Fibroblast of skin of right quadriceps (primary cell): Measurements from ENCODE around the gene P2RY6.
A peak's percentile ranks its signal among the peaks of the same experiment; 100 is the strongest.

ENCODE experiments used
- DNase-seq: peaks from one replicate; pipeline ENCODE4 v3.0.0-alpha.2; 2013

Gene P2RY6

DNA sequence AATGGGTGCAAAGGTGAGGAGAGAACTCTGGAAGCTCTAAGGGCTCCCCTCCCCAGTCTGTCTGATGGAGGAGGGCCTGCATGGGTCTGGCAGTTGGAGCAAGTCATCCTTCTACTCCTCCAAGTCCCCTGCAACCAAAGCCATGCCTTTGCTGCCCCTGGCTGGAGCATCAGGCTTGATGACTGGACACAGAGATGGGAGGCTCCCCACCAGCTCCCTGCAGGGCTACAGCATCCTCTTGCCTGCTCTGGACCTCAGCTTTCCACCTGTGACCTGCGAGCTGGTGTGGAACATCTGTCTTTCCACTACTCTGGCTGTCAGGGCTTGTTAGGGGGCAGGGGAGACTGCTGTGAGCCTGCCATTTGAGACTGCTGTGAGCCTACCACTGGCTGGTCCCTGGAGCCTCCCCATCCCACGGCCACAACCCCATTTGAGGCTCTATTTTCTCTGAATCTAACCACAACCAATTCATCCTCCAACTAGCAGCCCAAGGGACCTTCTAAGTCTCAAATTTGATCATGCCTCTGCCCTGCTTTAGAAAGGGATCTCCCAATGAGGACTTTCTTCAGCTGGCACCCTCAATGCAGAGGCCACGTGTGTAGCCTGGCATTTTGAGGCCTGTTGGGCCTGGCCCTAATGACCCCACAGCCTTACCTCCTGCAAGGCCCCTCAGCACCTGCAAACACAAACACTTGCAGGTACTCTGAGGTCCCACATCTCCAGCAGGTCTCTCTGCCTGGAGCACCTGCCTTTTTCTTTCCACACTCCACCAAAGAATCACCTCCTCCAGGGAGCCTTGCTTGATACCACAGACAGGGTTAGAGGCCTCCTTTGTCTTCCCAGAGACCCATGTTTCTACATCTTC, 9.9 kb downstream of the P2RY6 start:
- DNase-seq: no peak

DNA sequence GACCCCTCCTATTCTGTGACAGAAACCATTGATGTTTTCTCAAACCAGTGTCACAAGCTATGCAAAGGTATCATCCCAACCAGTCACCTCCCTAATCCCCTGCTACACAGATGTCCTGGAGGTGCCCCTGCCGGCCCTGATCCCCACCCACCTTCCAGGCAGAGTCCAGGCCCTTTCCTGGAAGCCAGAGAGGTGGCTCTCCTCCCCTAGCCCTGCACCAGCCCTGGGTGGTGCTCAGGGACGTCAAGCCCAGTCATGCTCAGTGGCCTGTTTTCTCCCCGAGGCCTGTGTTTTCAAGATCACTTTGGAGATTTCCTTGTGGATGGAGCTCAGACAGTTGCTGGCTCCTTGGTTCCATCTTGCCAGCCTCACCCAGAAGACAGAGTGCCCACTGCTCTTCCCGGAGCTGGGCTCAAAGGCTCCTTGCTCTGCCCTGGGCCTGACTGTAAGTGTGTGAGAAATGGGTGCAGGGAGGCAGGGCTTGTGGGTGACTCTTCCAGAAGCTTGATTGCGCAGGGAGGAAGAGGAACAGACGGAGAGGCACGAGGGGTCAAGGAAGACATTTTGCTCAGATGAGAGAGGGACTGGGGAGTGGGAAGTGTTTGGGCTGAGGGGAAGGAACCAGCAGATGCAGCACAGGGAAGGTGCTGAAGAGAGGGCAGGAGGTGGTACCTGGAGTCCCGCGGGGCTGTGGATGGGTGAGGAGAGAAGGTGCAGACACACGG, 11.3 kb downstream of the P2RY6 start:
- DNase-seq: no peak

DNA sequence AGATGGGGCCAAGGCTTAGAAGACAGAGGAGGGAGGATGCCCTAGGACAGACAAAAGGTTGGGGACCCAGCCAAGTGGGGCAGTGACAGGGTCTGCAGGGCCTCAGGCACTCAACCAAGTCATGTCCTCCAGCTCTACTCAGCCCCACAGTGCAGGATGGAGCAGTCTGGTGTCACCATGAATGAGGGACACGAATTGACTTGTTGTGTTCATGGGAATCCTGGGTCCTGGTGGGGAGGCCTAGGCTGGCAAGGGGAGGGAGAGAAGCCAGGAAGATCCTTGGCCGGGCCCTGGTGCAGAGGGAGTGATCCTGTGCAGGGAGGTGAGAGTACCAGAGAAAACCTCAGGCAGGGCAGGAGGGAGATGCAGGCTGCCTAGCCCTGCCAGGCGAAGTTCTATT, 12.0 kb downstream of the P2RY6 start:
- no peak for DNase-seq

DNA sequence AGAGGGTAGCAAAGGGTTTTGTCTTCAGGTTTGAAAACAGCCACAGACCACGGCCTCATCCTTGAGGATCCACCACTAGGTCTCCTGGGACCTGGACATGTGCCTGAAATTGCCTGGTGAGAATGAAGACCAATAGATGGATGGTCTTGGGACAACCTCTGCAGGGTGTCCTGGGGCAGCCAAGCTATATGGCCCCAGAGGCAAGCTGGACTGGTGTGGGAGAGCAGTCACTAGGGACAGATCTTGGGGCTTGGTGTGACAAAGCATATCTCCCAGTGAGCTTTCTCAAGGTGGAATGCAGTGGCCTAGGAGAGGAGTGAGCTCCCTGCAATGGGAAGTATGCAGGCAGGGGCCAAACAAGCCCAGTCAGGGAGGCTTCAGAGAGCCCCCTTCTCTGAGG, 13.6 kb downstream of the P2RY6 start:
- DNase-seq: no peak

GRCh38 chr11:73286240-73286810, 14.2 kb downstream of the P2RY6 start:
- no peak for DNase-seq

DNA sequence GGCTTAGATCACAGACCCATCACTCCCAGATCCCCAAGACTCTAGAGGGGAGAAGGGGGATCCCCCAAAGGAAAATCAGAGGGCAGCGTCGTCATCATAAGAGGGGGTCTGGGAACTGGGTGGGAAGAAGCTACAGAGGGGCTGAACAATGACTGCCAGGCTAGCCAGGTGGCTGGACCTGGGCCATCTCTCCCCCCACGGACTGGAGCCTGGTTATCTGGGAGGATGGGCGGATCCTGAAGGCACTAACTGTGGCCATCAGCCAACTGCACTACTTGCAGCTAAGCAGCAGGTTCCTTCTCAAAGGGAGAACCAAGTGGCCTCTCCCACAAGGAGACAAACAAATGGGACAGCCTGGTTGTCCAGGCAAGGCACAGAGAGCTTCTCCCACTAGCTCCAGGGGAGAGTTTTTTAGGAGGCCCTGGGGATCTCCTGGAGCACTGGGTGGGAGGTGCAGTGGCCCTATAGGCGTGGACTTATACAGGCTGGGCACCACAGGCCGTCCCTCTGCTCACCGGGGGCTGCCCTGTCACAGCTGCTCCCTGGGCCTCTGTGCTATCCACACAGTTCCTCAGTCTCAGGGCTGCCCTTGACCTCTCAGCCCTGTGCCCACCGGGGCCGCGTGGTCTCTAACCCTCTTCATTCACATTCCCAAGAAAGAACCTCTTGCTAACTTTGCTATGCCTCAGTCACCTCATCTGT, 15.4 kb downstream of the P2RY6 start:
- DNase-seq: no peak

GRCh38 chr11:73288192-73288872, 16.2 kb downstream of the P2RY6 start:
- no peak for DNase-seq

DNA sequence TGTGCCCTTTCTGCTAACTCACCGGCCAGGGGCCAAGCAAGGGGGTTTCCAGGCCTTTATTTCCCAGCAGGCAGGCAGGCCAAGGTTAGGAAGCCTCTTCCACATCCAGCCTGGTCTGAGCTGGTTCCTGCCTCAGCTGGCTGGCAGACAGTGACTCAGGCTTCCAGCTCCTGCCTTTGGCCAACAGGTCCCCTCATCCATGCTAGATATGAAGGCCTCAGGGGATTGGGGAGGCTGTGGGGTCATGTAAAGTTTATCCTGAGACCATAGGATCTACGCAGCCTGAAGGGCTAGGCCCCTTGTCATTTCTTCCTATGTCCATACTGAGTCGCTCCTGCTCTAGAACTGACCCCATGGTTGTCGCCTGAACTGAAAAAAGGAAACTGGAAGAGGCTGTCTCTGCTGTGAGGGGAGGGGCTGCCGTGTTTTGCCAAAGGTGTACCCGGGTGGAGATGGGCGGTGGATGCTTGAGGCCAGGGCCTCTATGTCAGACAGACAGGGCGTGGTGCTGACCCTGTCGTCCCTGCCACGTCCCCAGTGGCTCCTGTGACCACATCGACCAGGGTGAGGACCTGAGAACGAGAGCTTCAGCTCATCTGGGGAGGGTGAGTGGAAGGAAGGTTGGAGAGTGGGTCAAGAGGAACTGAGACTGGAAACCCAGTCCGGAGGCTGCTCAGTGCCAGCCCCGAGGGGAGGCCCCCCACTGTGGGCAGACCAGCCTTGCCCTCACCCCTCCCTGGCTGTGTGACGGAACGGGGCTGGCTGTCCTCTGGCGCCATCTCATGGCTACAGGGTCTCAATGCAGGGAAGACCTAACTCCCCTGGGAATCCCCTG, 17.0 kb downstream of the P2RY6 start:
- peak; percentile 71 for DNase-seq

DNA sequence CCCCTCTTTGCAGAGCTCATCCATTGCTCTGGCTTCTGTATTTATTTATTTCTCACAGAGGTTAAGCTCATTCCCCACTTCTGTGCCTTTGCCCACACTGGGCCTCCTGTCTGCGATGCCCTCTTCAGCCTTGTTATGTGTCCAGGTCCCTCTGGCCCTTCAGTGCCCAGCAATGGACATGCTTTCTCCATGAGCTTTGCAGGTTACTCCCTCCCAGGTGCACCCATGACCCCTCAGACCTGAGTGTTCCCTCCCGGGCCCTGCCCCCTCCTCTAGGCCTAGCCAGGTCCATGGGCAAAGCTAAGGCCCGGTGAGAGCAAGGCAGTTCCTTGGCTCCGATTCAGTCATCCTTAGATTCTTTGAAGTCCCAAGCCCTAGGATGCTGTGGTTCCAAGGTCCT, 18.4 kb downstream of the P2RY6 start:
- no peak for DNase-seq

- DNase-seq: no peak
These were observed 19.1 kb downstream of the P2RY6 start for GRCh38 chr11:73291196-73291595.

DNA sequence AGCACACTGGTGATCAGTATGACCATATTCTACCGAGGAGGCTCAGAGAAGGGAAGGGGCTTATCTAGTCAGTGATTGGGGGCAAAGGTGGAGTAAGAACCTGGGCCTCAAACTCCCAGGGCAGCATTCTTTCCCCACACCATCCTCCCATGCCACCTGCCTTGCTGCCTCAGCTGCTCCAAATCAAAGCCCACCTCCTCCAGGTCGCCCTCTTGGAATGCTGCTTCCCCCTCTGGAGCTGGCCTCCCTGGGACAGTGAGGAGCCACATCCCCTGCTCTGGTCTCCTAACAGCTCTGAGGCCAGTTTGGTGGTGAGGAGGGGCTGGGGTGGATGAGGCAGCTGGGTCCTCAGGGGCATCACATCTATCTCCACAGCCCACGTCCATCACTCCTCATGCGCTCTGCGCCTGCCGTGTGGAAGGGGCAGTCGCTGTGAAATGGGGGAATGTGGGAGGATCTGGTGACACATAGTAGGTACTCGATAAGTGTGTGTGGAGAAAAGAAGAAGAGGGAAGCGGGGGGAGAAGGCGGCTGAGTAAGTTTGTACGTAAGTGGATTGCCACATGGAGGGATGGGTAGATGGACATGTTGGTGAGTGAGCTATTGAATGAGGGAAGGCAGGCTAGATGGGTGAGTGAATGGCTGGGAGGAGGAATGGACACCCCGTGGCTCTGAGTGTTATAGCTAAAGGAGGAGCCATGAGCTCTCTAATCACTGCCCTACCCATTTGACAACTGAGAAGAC, 19.8 kb downstream of the P2RY6 start:
- no peak for DNase-seq

DNA sequence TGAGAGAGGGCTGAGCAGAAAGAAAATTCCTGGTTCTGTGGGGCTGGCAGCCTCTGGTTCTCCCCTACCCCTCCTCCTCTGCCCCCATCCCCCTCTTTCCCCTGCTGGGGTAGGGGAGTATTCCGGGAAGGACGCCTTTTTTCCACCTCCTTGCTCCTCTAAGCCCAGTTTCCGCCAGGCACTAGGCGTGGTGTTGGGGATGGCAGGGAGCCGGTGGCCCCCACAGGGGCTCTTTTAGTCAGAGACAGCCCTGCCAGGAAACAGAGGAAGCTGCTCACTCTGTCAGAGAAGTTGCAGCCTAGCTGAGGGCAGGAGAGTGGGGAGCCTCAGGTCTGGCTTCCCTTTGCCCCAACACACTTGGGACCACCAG, 20.4 kb downstream of the P2RY6 start:
- DNase-seq: peak; percentile 47

DNA sequence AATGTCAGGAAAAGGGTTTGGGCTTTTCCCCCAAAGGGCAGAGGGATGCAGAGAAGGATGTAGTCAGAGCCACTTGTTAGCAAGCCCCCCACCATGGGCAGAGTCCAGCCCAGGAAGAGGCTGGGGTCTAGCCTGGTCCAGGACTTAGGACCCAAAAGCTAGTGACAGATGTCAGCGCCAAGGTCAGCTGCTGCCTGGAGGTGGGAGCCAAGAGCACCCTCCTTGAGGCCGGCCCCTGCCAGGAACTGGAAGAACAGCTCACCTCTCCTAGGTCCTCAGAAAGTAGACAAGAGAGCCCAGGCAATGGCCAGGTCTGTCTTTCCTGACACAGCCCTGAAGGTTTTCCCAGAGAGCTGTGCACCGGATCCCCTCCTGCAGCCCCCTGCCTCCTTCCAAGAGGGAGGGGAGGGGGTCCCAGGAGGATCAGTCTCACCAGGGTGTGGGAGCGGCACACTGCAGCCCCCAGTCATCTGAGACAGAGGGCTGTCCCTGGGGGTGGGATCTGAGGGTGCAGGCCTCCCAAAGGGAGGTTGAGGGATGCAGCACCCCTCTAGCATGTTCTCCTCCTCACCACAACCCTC, 21.3 kb downstream of the P2RY6 start:
- no peak for DNase-seq

DNA sequence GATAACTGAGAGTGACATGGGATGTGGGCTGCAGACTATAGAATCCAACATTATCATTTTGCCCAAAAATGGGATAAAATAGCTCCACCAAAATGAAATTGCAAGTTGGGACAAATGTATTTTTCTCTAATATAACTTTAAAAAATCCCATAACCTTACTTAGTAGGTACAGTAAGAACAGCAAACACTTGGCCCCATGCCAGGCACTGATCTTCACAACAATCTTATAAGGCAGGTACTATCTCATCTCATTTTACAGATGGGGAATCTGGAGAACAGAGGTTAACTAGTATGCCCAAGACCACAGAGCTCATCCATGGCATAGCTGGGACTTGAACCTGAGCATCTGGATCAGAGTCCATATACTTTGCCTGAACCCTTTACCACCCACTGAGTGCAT, 22.5 kb downstream of the P2RY6 start:
- DNase-seq: no peak

DNA sequence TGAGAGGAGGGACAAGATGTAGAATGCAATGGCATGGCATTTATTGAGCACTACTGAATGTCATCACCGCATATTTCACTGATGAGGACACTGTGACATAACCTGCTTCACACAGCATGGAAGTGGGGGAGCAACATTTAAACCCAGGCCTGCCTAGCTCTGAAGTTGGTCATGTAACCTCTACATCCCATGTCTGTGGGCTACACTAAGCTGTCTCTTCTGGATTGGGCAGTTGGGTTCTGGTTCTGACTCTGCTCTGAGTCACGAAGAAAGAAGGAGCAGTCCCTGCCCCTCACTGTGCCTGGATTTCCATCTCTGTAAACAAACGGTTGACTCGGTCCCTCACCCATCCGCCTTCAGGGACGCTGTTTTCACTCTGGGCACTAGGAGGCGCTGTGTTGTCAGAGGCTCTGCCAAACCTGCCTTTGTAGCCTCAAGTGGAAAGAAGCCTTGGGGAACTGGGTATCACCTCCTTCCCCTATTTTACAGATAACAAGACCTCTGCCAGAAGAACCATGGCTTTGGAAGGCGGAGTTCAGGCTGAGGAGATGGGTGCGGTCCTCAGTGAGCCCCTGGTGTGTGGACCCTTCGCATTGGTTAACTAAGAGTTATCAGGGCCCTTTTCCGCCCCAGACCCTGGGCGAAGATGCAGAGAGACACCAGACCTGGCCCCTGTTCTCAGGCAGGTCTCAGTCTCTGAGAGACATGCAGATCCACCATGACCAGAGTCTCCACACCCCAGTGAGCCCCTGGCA, 23.3 kb downstream of the P2RY6 start:
- DNase-seq: peak; percentile 80

DNA sequence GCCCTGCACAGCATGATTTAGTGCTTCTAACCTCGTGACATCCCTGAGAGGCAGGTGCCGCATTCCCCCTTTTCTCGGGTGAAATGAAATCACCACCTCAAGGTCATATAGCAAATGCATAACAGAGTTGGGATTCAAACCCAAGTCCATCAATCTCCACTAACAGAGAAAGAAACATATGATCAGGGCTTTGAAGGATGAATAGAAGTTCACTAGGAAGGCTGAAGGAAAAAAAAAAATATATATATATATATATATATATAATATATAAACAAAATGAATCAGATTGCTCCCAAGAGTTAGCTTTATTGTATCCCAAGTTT, 23.8 kb downstream of the P2RY6 start:
- DNase-seq: no peak

GRCh38 chr11:73296501-73297230, 24.5 kb downstream of the P2RY6 start:
- no peak for DNase-seq

GRCh38 chr11:73297231-73297590, 25.1 kb downstream of the P2RY6 start:
- DNase-seq: no peak

DNA sequence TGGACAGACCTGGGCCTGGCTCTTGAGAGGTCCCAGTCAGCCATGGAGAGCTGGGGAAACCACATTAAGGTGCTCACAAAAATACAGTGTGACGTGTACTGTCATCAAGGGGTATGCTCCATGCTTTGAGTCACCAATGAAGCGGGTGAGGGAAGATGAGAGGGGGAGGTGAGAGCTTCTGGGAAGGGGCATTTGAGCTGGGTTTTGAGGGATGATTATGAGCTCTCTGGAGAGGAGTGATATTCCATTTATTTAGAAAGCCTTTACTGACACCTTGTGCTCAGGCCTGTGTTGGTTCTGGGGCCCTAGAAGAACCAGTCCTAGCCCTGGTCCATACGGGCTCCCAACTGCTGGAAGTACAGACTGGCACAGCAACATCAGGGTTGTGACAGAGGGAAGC, 25.6 kb downstream of the P2RY6 start:
- DNase-seq: no peak

- DNase-seq: no peak
These were observed 26.1 kb downstream of the P2RY6 start for GRCh38 chr11:73298233-73298632.
